Kidney glomerular epithelial cell (primary cell): ENCODE data around the gene TAF1B.
A peak's percentile ranks its signal among the peaks of the same experiment; 100 is the strongest.

Experiments used
- DNase-seq: peaks from one replicate; lab custom pipeline; 2025; lab: John Stamatoyannopoulos, UW

Gene TAF1B

GRCh38 chr2:9808334-9809063 is 34.8 kb upstream of the TAF1B start:
- DNase-seq, result no peak

GRCh38 chr2:9809064-9809356 is 34.3 kb upstream of the TAF1B start:
- no peak for DNase-seq

DNA sequence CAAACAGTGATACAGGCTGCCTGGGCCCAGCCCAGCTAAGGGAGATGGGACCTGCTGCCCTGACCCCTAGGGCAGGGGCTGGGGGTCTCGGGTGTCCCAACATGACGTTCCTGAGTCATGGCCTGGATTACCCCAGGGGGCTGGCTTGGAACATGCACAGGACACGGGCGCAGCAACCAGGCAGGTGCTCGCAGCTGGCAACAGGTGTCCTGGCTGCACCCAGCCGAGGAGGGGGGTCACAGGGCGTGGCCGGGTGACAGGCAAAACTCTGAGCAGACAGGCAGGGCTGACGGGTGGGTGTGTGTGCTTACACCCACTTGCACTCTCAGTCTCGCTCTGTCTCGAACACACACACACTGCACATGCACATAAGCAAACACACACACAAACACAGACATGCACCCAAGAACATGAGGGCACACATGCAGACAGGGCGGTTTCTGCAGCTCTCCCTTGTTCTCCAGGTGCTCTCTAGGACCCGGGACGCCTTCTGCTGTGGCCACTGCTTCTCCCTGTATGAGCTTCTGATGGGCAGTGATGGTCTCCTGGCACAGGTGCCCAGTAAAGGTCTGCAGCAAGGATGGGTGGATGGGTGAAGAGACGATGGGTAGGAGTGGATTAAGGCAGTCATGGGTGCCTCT is 33.7 kb upstream of the TAF1B start:
- no peak for DNase-seq

GRCh38 chr2:9811216-9811615 is 32.1 kb upstream of the TAF1B start:
- no peak for DNase-seq

DNA sequence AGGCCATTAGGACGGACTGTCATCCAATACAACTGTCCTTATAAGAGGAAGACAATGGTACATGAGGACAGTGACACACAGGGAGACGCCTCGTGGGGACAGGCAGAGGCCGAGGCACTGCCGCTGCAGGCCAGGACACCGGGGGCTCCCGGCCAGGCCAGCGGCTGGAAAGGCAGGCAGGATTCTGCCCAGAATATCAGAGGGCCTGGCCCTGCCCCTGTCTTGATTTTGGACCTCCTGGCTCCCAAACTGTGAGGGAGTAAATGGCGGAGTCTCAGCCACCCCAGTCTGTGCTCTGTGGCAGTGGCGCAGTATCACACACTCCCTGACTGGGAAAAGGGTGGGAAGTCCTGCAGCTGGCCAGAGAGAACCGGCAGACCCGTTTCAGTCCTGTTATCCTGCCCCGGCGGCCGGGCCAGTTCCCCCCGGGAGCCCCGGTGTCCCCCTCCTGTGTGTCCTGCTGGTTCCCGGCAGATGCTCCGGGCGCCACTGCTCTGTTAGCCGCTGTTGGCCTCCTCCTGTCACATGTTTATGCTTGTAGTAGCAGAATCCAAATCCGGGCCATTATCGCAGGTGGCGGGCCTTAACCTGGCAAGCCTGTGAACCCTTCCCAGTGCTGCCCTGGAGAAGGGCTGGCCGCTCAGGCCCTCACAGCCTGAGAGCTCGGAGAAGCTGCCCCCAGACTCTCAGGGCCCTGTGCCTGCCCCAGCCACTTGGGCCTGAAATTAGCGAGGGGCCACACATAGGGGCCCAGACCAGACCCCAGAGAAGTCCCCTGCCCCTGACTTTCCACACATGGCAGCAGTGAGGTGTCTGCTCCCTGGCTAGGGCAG is 31.4 kb upstream of the TAF1B start:
- no peak for DNase-seq

GRCh38 chr2:9812945-9813311 is 30.3 kb upstream of the TAF1B start:
- DNase-seq, result no peak

DNA sequence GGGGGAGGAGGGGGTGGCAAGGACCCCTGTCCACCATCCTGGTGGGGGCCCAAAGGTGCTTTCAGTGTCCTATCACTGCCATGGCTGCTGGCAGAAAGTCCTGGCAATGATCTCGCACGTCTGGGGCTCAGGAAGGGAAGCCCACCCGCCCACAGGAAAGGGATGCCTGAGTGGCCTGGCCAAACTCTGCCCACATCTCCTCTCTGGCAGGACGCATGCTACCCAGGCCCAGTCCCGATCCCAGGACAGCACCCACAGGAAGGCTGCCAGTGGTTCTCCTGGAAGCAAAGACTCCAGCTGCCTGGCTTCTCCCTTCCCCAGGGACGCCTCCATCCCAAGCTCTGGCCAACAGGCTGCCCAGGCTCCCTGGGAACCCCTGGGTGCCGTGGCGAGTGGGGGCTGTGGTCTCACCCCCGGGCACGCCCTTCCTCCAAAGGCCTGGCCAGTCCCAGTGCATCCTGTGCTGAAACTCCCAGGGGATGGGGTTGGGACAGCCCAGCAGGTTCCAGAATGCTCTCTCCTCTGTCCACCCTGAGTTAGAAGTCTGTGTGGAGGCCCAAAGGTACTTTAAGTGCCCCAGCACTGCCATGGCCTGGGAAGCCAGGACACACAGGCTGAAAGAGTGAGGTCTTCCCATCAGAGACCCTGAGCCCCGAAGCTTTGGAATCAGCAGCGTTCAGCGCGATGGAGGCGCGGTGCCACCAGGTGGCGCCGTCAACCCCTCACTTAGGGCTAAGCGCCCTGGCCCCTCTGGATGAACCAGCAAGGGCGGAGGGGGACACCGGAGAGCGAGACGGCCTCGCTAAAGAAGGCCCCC is 29.8 kb upstream of the TAF1B start:
- peak; percentile 14 for DNase-seq

- no peak for DNase-seq
Measured at GRCh38 chr2:9814129-9814868, 29.0 kb upstream of the TAF1B start.

- DNase-seq, result no peak
Measured at GRCh38 chr2:9815076-9815475, 28.2 kb upstream of the TAF1B start.

DNA sequence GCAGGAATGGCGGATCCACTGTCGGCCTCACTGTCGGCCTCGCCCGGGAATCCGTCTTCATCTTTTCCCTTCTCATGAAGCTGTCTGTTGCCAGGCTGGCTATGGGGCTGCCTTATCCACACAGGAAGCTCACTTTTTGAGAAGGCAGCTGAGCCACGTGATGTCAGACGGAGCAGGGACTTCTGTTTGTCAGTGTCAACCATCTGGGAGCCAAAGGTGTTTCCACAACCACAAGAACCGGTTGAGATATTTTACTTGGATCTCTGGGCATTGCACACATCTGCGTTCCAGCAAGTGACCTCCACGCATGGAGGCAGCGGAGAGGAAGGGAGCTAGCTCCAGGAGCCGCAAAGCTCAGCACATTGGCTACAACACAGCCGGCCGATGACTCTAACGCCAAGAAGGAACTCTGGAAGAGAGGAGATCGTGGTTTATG is 27.4 kb upstream of the TAF1B start:
- DNase-seq, result no peak

- DNase-seq, result no peak
Measured at GRCh38 chr2:9818097-9818496, 25.2 kb upstream of the TAF1B start.

DNA sequence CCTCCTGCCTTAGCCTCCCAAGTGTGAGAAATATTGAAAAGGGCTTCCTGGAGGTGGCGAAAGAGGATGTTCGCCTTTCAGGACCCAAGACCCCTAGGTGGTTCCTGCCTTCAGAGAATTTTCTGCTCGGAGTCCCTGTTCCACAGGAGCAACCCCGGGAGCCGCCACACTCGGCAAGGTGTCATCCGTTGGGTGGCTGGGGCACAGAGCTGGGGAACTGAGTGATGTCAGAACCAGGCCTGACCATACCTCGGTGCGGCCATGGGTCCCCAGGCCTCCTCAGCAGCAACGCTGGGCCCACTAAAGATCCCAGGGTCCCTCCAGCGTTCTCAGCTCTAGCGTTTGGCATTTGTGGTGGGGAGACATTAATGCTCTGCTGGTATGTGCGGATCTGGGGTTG is 23.7 kb upstream of the TAF1B start:
- no peak for DNase-seq

DNA sequence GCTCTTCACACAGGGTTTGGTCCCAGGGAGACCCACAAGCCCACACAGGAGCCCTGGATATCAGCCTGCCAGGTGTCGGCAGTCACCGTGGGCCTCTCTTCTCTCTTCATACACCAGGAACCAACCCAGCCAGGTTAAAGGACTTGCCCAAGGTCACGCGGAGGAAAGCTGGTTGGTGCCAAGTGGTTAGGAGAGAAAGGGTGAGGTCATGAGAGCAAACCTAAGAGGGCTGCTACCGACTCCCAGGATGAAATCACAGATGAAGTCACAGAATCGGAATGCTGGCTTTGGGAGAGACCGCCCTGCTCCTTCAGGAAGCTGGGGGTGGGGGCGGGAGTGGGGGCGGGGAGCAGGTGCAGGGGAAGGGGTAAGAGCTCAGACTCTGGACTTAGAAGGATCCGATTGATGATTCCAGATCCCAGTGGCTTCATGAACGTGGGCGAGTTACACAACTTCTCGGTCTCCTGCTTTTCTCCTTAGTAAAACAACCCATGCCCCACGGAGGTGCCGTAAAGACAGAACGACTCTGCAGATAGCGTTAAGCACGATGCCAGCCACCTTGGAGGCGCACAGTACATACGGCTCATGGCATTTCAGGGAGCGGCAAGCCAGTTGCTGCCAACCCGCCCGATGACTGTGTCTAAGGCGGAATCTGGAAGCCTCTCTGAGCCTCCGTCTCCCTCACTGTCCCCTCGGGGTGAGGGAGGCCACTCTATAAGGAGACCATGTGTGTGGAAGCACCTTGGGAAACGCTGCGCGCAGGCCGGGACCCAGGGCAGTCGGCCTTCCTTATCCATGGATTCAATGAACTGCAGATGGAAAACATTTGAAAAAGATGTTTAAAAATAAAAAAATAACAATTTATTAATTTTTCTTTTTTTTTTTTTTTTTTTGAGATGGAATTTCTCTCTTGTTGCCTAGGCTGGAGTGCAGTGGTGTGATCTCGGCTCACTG is 23.0 kb upstream of the TAF1B start:
- peak; percentile 52 for DNase-seq

GRCh38 chr2:9821805-9822445 is 21.3 kb upstream of the TAF1B start:
- DNase-seq, result no peak

DNA sequence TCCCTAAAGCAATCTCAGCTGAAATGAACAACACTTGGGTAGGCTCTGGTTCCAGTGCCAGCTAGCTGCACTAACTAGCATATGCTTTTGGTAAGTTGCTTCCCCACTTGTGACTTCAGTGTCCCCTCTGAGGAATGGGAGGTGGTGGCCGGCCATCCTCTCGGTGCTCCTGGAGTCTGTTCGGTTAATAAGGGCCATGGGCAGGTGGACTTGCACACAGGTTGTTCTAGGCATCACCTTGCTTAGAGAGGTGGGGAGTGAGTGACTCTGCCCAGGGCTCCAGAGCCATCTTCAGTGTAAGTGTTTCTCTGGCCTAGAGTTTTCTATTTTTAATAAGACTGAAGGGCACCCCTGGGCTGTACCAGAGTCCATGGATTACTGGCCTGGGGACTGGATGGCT is 18.8 kb upstream of the TAF1B start:
- DNase-seq, result no peak

GRCh38 chr2:9824956-9825720 is 18.1 kb upstream of the TAF1B start:
- DNase-seq, result no peak

GRCh38 chr2:9826208-9826607 is 17.1 kb upstream of the TAF1B start:
- no peak for DNase-seq

DNA sequence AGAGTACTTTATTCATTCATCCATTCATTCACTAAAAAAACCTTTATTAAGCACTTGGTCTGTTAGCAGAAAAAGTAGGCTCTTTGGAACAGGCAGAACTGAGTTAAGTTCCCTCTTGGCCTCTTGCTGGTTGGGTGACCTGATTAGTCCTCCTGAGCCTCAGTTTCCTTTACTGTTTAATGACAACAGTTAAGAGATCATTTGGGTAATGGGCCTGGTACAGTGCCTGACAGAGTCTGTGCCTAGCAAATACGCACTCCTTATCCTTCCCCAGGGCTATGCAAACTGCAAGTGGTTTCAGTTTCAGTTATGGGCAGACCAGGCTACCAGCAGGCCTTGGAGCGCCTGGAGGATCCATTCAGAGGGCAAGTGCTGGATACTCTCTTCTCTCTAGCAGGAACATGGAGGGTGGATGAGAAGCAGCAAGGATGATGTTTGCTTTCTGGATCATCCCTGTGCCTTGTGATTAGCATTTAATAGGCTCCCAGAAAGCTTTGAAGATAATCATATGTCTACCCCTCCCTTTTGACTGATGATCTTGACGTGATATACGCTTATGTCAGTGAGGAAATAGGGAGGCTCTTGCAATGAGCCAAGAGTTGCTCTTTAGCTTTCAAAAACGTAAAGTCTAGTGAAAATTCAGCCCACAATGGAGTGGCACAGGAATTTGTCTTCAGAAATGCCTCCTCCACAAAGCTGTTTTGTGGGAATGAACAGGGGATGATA is 12.4 kb upstream of the TAF1B start:
- no peak for DNase-seq

- DNase-seq, result no peak
Measured at GRCh38 chr2:9831670-9832069, 11.6 kb upstream of the TAF1B start.
